HUDEP-2 (cell line): ENCODE results near the gene FAT3.

Experiments
- DNase-seq, 76 experiments: peaks; one replicate each; lab custom pipeline; 2025; ENCODE audit not compliant: unreplicated experiment in 76 of 76; lab: John Stamatoyannopoulos, UW

Gene FAT3

DNA sequence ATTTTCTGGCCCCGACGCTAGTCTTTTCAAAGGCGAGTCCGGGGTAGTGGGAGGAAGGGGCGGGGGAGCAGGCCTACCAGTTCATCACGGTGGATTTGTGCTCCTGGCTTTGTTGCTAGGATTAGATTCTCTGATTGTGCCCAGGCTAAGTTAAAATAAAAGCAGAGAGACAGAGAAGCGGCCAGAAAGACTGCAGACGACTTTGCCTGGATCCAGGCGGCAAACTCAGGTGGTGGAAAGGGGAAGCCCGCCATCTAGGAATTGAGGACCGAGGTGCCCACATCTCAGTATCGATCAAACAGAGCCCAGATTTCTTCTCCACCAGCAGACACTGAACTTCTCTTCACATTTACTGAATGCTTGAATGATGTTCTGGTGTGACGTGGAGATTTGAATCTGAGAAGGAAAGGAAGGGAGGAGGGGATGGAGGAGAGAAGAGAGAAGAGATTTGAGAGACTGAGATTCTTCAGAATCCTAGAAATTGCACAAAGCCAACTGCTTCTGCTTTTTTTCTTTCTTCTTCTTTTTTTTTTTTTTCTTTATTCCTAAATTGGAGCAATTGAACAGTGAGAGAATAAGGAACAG lies 2.7 kb downstream of the FAT3 start:
- DNase-seq, result no peak

- DNase-seq, result no peak
These were observed 3.6 kb downstream of the FAT3 start for GRCh38 chr11:92227959-92228935.

GRCh38 chr11:92236856-92237255 lies 12.2 kb downstream of the FAT3 start:
- DNase-seq, result no peak

GRCh38 chr11:92240916-92241315 lies 16.3 kb downstream of the FAT3 start:
- DNase-seq, result no peak

GRCh38 chr11:92245700-92246271 lies 21.2 kb downstream of the FAT3 start:
- no peak for DNase-seq

DNA sequence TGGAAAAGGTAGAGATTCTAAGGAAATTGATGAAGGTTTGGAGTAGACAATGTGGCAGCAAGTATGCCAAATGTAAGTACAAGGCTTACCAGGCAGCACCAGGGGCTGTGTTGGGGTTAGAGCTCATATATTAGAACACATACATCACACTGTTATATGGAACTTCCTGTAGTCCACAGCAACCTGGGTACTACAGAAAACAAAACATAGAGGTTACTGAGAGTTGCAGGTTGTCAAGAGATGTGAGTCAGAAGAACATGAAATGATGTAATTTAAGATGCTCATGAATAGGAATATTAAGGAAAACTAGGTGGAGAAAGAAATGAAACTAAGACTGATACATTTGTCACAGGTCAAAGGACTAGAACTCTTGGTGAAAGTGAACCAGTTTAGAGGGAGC lies 22.0 kb downstream of the FAT3 start:
- DNase-seq, result no peak

DNA sequence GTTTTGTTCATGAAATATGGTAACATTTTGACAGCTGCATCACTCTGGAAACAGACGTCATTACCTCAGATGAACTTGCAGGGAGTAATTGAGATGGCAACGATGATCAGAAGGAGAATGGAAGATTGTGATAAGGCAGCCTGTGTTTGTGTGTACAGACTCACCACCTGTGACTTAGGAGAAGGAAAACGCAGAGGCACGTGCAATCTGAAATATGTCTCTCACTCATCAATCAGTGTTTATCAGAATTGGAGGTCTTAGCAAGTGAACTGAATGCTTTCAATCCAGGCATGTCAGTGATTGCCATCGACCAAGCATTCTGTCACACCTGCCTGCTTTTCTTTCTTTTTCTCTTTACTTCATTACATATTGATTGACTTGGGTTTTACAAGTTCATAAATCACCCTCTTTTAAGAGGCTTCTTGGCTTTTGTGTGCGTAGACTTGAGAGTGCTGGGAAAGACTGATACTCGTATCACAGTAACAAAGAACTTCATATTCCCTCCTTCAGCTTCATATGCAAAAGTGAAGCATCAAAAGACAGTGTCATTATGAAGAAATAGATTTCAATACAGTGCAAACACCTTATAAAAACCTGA lies 24.6 kb downstream of the FAT3 start:
- DNase-seq, result no peak

GRCh38 chr11:92251980-92252379 lies 27.4 kb downstream of the FAT3 start:
- DNase-seq, result no peak

GRCh38 chr11:92253421-92253820 lies 28.8 kb downstream of the FAT3 start:
- no peak for DNase-seq

- no peak for DNase-seq
These were observed 29.3 kb downstream of the FAT3 start for GRCh38 chr11:92253945-92254344.

DNA sequence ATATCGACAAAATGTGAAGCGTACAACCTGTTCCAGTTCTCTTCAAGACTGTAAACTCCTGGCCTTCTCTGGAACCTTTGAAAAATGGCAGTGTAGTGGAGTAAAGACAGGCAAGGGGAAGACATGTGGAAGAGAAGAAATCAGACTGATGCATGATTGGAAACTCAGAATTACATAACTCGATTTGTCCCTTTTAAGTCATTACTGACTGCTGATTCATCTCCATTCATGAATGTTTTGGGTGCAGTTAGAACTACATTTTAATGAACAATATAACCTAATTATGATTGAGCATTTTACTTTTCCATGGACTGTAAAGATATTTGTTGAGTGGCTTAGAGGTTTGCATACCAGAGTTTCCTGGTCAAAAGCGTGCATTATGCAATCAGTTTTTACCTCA lies 32.9 kb downstream of the FAT3 start:
- no peak for DNase-seq

GRCh38 chr11:92259861-92260260 lies 35.2 kb downstream of the FAT3 start:
- no peak for DNase-seq

- DNase-seq, result no peak
These were observed 39.7 kb downstream of the FAT3 start for GRCh38 chr11:92264350-92264749.

DNA sequence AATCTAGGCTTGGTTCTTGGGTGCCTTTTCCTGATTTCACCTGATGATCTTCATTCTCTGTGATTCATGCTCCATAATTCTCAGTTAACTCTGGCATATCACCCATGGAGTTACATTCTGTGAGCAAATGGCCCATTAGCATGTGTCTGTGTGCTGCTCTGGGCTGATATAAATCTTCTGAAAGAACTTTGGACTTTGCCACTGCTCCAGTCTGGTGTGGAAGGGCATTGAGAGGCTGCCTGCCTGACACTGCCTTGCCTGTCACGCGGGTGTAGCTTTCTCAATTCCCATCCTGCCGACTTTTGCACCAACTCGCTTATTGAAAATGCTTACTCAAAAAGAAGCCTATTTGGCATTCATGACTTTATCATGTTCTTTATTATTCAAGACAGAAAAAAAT lies 42.2 kb downstream of the FAT3 start:
- DNase-seq, result no peak

DNA sequence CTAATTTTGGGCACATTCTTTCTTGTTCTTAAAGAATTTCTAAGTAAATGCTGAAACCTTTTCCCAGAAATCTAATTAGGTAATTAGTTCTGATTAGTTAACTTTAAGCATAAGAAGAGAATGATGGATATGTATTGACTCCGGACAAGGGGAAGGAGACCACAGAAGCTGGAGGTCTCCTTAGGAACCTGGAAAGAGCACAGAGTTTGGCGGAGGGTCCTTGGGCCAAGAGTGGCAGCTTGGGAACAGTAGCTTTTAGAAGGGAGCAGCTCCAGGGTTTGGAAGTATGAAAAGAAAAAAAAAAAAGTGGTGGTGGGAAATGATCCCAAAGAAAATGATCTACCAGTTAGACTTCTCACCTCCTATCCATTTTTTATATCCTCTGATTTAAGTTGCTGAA lies 42.7 kb downstream of the FAT3 start:
- no peak for DNase-seq

GRCh38 chr11:92267968-92268367 lies 43.4 kb downstream of the FAT3 start:
- no peak for DNase-seq

GRCh38 chr11:92268546-92268945 lies 43.9 kb downstream of the FAT3 start:
- no peak for DNase-seq

DNA sequence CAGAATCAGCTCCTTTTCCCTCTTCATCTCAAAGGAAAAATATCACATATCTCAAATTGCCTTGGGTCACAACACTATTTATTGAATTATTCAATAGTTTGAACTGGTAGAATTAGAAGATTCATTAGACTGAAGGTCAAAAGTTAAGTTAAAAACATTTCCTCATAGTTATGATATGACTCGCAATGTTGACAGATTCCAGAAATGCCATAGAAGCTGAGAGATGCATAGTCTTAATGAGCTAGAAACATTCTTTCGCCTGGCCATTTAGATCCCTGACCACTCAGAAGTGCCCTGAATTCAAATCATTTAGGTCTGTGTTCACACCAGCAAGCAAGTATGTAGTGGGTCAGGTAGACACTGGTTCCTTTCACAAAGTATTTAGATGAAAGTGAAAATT lies 44.4 kb downstream of the FAT3 start:
- no peak for DNase-seq

DNA sequence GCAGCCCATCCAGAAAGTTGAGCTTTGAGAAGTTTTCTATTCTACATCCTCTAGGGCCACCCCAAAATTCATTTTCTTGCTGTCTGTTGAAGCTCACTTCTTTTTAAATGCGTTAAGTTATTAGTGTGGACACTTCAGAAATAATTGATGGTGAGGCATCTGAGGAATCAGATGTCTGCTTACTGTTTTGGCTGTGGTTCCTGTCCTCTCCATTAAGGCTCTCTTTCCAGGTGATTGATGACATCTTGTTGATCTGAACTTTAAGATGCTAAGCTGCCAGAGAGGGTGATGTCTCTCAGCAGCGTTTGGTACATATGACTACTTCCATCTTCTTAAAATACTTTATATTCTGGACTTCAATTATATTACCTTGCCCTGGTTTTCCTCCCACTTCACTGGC lies 45.2 kb downstream of the FAT3 start:
- no peak for DNase-seq

DNA sequence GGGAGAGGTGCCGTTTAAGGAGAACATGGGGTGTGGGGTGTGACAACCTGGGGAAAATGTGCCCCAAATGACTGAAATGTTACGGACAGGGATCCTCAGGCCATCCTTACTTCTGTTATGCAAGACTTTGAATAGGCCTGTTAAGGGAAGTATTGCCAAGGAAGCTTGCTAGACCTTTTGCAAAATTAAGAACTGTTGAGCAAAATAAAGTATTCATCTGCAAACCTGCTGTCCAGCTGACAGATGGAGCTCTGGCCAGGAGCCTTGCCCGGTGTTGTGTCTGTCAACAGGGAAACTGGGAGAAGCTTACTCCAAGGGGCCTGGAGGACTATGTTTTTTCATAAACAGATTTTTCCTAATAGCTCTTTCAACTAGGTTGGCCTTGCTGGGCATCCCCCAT lies 48.0 kb downstream of the FAT3 start:
- DNase-seq, result no peak
